GM12892 (cell line): ENCODE results near the gene CLASP2.

ENCODE experiments used
- POLR2A ChIP-seq: IDR thresholded peaks from 2 replicates; pipeline ENCODE4 v1.6.1; 2011; ENCODE audit warnings: low read depth, low read length, control low read depth
- POLR2AphosphoS5 ChIP-seq: IDR thresholded peaks from 2 replicates; pipeline ENCODE4 v1.6.1; 2011; ENCODE audit warnings: low read depth, low read length, control low read depth
- TAF1 ChIP-seq: IDR thresholded peaks from 2 replicates; pipeline ENCODE4 v1.6.1; 2011; ENCODE audit warnings: low read depth, mild to moderate bottlenecking, control low read depth, low read length, borderline replicate concordance

- TF ChIP-seq POLR2A, result no peak
- no peak for TF ChIP-seq POLR2AphosphoS5
- TF ChIP-seq TAF1, result no peak
Measured at GRCh38 chr3:33488683-33489082, 229.4 kb downstream of the CLASP2 start.
